EL (cell line): ENCODE measurements around the gene PBX1.

Experiments used
- DNase-seq: peaks from one replicate; pipeline ENCODE4 v3.0.0-alpha.2; 2016

The PBX1 gene

GRCh38 chr1:164891615-164892014, 332.6 kb downstream of the PBX1 start:
- DNase-seq, result no peak

- DNase-seq, result no peak
These were observed 336.3 kb downstream of the PBX1 start for GRCh38 chr1:164895026-164895912.

- no peak for DNase-seq
These were observed 342.0 kb downstream of the PBX1 start for GRCh38 chr1:164901031-164901430.
